HEK293 (cell line): Measurements from ENCODE around the gene MCM10.

Experiments used
- CTCF ChIA-PET: fragments of 350-600 bp; formaldehyde crosslinking; extraction: SDS; loops from one replicate; lab custom pipeline; 2021; ENCODE audit warnings: antibody characterized with exemption; lab: Yijun Ruan, JAX
- POLR2A ChIA-PET: fragments of 300-600 bp; formaldehyde crosslinking; extraction: SDS; loops from one replicate; lab custom pipeline; 2020; ENCODE audit warnings: antibody characterized with exemption, inconsistent platforms; lab: Yijun Ruan, JAX
- H3K27ac ChIP-seq: fragments of 200-500 bp; sonication (Bioruptor generic); 2 replicates; pipeline ENCODE4 v1.5.1; 2014; ENCODE audit warnings: low read depth, low read length, control low read depth, inconsistent platforms; ENCODE audit errors: extremely low read depth
- H3K36me3 ChIP-seq, 2 experiments: fragments of 200-500 bp in 1 of 2; sonication (Bioruptor generic) in 1 of 2; 1 replicate in 1 of 2; 2 replicates in 1 of 2; pipeline ENCODE4 v1.5.1; 2014 to 2017; ENCODE audit warnings: inconsistent platforms in 2 of 2, low read length in 2 of 2; ENCODE audit not compliant: control insufficient read depth in 2 of 2, insufficient read depth in 1 of 2
- H3K4me1 ChIP-seq: fragments of 200-500 bp; sonication (Bioruptor generic); 2 replicates; pipeline ENCODE4 v1.5.1; 2014; ENCODE audit warnings: mild to moderate bottlenecking, low read length, inconsistent platforms; ENCODE audit not compliant: control insufficient read depth, insufficient read depth
- H3K4me3 ChIP-seq: 2 replicates; pipeline ENCODE4 v1.5.1; 2011; ENCODE audit warnings: low read depth, mild to moderate bottlenecking, control low read depth, low read length, moderate library complexity
- H3K9me3 ChIP-seq: fragments of 200-500 bp; sonication (Bioruptor generic); 2 replicates; pipeline ENCODE4 v1.5.1; 2014; ENCODE audit warnings: low read depth, low read length, inconsistent platforms; ENCODE audit not compliant: control insufficient read depth, insufficient read depth
- ATF2 ChIP-seq: fragments of 450-650 bp; formaldehyde crosslinking; IDR thresholded peaks from 2 replicates; pipeline ENCODE4 v1.5.1; 2016; ENCODE audit warnings: missing biosample characterization, missing genetic modification characterization, low read depth
- BCL11A ChIP-seq: fragments of 450-650 bp; formaldehyde crosslinking; IDR thresholded peaks from 2 replicates; pipeline ENCODE4 v1.5.1; 2016; ENCODE audit warnings: low read depth, missing biosample characterization, missing genetic modification characterization
- EGR2 ChIP-seq: fragments of 450-650 bp; formaldehyde crosslinking; IDR thresholded peaks from 2 replicates; pipeline ENCODE4 v1.5.1; 2016; ENCODE audit warnings: low read depth, missing biosample characterization, missing genetic modification characterization
- ELK4 ChIP-seq: IDR thresholded peaks from 2 replicates; pipeline ENCODE4 v1.6.1; 2011; ENCODE audit warnings: mild to moderate bottlenecking, low read depth, low read length, borderline replicate concordance
- GLI4 ChIP-seq: fragments of 450-650 bp; formaldehyde crosslinking; IDR thresholded peaks from 2 replicates; pipeline ENCODE4 v1.5.1; 2016; ENCODE audit warnings: missing biosample characterization, missing genetic modification characterization
- HOXC10 ChIP-seq: sonication (generic); formaldehyde crosslinking; IDR thresholded peaks from 2 replicates; pipeline ENCODE4 v1.8.1; 2023; ENCODE audit warnings: mild to moderate bottlenecking, missing genetic modification reagents
- HOXD13 ChIP-seq: sonication (generic); formaldehyde crosslinking; IDR thresholded peaks from 2 replicates; pipeline ENCODE4 v1.8.0; 2022; ENCODE audit warnings: missing genetic modification reagents, borderline replicate concordance
- SCRT1 ChIP-seq: fragments of 450-650 bp; formaldehyde crosslinking; IDR thresholded peaks from 2 replicates; pipeline ENCODE4 v1.5.1; 2016; ENCODE audit warnings: missing biosample characterization, missing genetic modification characterization, borderline replicate concordance
- SP3 ChIP-seq: fragments of 450-650 bp; formaldehyde crosslinking; IDR thresholded peaks from 2 replicates; pipeline ENCODE4 v1.5.1; 2016; ENCODE audit warnings: missing biosample characterization, missing genetic modification characterization
- YY2 ChIP-seq: fragments of 450-650 bp; formaldehyde crosslinking; IDR thresholded peaks from 2 replicates; pipeline ENCODE4 v1.5.1; 2016; ENCODE audit warnings: missing biosample characterization, missing genetic modification characterization
- ZBTB26 ChIP-seq: fragments of 450-650 bp; formaldehyde crosslinking; optimal IDR thresholded peaks from 2 replicates; pipeline ENCODE3; 2016; ENCODE audit warnings: missing biosample characterization, mild to moderate bottlenecking, missing genetic modification characterization
- ZBTB6 ChIP-seq: fragments of 450-650 bp; formaldehyde crosslinking; IDR thresholded peaks from 2 replicates; pipeline ENCODE4 v1.5.1; 2017; ENCODE audit warnings: missing biosample characterization, missing genetic modification characterization
- ZNF121 ChIP-seq: fragments of 450-650 bp; formaldehyde crosslinking; IDR thresholded peaks from 2 replicates; pipeline ENCODE4 v1.5.1; 2016; ENCODE audit warnings: missing biosample characterization, missing genetic modification characterization
- ZNF132 ChIP-seq: fragments of 450-650 bp; formaldehyde crosslinking; IDR thresholded peaks from 2 replicates; pipeline ENCODE4 v1.5.1; 2017; ENCODE audit warnings: missing biosample characterization, missing genetic modification characterization, borderline replicate concordance
- ZNF16 ChIP-seq: fragments of 450-650 bp; formaldehyde crosslinking; IDR thresholded peaks from 2 replicates; pipeline ENCODE4 v1.5.1; 2016; ENCODE audit warnings: low read depth, missing biosample characterization, missing genetic modification characterization
- ZNF174 ChIP-seq: fragments of 450-650 bp; formaldehyde crosslinking; IDR thresholded peaks from 2 replicates; pipeline ENCODE4 v1.5.0; 2017; ENCODE audit warnings: missing biosample characterization, mild to moderate bottlenecking, missing genetic modification characterization
- ZNF2 ChIP-seq: fragments of 450-650 bp; formaldehyde crosslinking; IDR thresholded peaks from 2 replicates; pipeline ENCODE4 v1.5.1; 2016; ENCODE audit warnings: missing biosample characterization, missing genetic modification characterization
- ZNF274 ChIP-seq, 2 experiments: fragments of 200-500 bp in 1 of 2; fragments of 450-650 bp in 1 of 2; sonication (Bioruptor generic) in 1 of 2; formaldehyde crosslinking in 1 of 2; IDR thresholded peaks; 2 replicates each; pipeline versions ENCODE4 v1.5.1 to v1.6.1; 2014 to 2016; ENCODE audit warnings: borderline replicate concordance in 1 of 2, inconsistent platforms in 1 of 2, low read length in 1 of 2, missing biosample characterization in 1 of 2, missing genetic modification characterization in 1 of 2
- ZNF280C ChIP-seq: fragments of 450-650 bp; formaldehyde crosslinking; IDR thresholded peaks from 2 replicates; pipeline ENCODE4 v1.5.1; 2016; ENCODE audit warnings: missing biosample characterization, missing genetic modification characterization
- ZNF501 ChIP-seq: fragments of 450-650 bp; formaldehyde crosslinking; IDR thresholded peaks from 2 replicates; pipeline ENCODE4 v1.5.1; 2016; ENCODE audit warnings: missing biosample characterization, missing genetic modification characterization
- ZNF513 ChIP-seq: fragments of 450-650 bp; IDR thresholded peaks from 2 replicates; pipeline ENCODE4 v1.5.1; 2018; ENCODE audit warnings: missing biosample characterization, missing genetic modification characterization
- ZNF558 ChIP-seq: fragments of 450-650 bp; formaldehyde crosslinking; IDR thresholded peaks from 2 replicates; pipeline ENCODE4 v1.5.1; 2016; ENCODE audit warnings: missing biosample characterization, missing genetic modification characterization
- ZNF776 ChIP-seq: fragments of 450-650 bp; formaldehyde crosslinking; IDR thresholded peaks from 2 replicates; pipeline ENCODE4 v1.5.0; 2017; ENCODE audit warnings: missing biosample characterization, missing genetic modification characterization, borderline replicate concordance
- ZNF785 ChIP-seq: fragments of 450-650 bp; formaldehyde crosslinking; IDR thresholded peaks from 2 replicates; pipeline ENCODE4 v1.5.1; 2016; ENCODE audit warnings: missing biosample characterization, missing genetic modification characterization
- ZSCAN23 ChIP-seq: fragments of 450-650 bp; formaldehyde crosslinking; IDR thresholded peaks from 2 replicates; pipeline ENCODE4 v1.5.1; 2016; ENCODE audit warnings: missing biosample characterization, missing genetic modification characterization

The MCM10 gene

GRCh38 chr10:13139676-13140075, 21.7 kb upstream of the MCM10 start (continued):
- TF ChIP-seq ZSCAN23 (tag by site-specific recombination) = no peak
- no peak for TF ChIP-seq ZBTB6 (tag by site-specific recombination)
- no peak for TF ChIP-seq ZNF132 (tag by site-specific recombination)
- no peak for TF ChIP-seq YY2 (tag by site-specific recombination)
- TF ChIP-seq SCRT1 (tag by site-specific recombination) = no peak
- no peak for TF ChIP-seq HOXD13 (CRISPR knock-in tag)
- no peak for TF ChIP-seq ZNF121 (tag by site-specific recombination)
- no peak for TF ChIP-seq ZNF501 (tag by site-specific recombination)

- ChIA-PET POLR2A (no interaction called here), CTCF (interaction anchor here (0.6 kb wide), 1 partner anchor 10 kb away, joined by 3 read pairs; no protein-coding TSS in a partner anchor)
- Histone ChIP-seq H3K36me3 (peaks cover 14 to 25% of the 10 kb centered on the region in 2 experiments; a peak in 2 of 3 replicates), H3K4me3 (no peak overlapping the region), H3K4me1 (no peaks in the 10 kb centered on the region), H3K27ac (no peak overlapping the region), H3K9me3 (no peaks in the 10 kb centered on the region)
- TF ChIP-seq EGR2 (tag by site-specific recombination) (no peak), ZNF2 (tag by site-specific recombination) (no peak), ZNF280C (tag by site-specific recombination) (no peak), ZNF174 (no peak), ZBTB26 (tag by site-specific recombination) (no peak), ZNF785 (tag by site-specific recombination) (no peak), SP3 (no peak)
- TF ChIP-seq, all 188 proteins: peak for 0
These were observed 20.6 kb upstream of the MCM10 start for GRCh38 chr10:13140627-13141190.

GRCh38 chr10:13143766-13144165, 17.6 kb upstream of the MCM10 start:
- Histone ChIP-seq H3K4me1 (no peaks in the 10 kb centered on the region), H3K27ac (no peak overlapping the region), H3K36me3 (peaks cover 0 to 10% of the 10 kb centered on the region in 2 experiments; a peak in 1 of 3 replicates), H3K9me3 (no peaks in the 10 kb centered on the region), H3K4me3 (no peak overlapping the region)
- POLR2A ChIA-PET = interaction anchor here (0.6 kb wide), 1 partner anchor 58 kb away, joined by 6 read pairs; no protein-coding TSS in a partner anchor
- CTCF ChIA-PET = interaction anchor here (0.5 kb wide), 1 partner anchor 752 kb away, joined by 5 read pairs; no protein-coding TSS in a partner anchor
- no peak for TF ChIP-seq ZNF513 (tag by site-specific recombination)
- no peak for TF ChIP-seq GLI4 (tag by site-specific recombination)
- no peak for TF ChIP-seq ATF2 (tag by site-specific recombination)
- TF ChIP-seq ZNF16 (tag by site-specific recombination) = no peak
- TF ChIP-seq BCL11A (tag by site-specific recombination) = no peak
- TF ChIP-seq HOXC10 (CRISPR knock-in tag) = no peak
- no peak for TF ChIP-seq ELK4
- TF ChIP-seq ZNF274 (IDR thresholded peaks at IDR 0.05; ENCODE audit: low read length) = no peak
- TF ChIP-seq ZNF274 (tag by site-specific recombination; IDR thresholded peaks at IDR 0.05; ENCODE audit: borderline replicate concordance) = no peak
- TF ChIP-seq ZNF558 (tag by site-specific recombination) = no peak
- no peak for TF ChIP-seq ZNF776
- no peak for TF ChIP-seq SP3
